PC-3 (cell line): Measurements from ENCODE around the gene ETFA. TPM values are rescaled to one million over a fixed set of nuclear protein-coding genes. Genes with fewer than 3 reads are reported as not detected.

ENCODE experiments used
- ATAC-seq: fragments of 200-7000 bp; cut with Tn5 transposase; 2 replicates; pipeline ENCODE4 v1.9.1; 2020; ENCODE audit warnings: mild to moderate bottlenecking, moderate library complexity
- BruUV-seq: library from RNA; stranded (reverse); fragments of 400-500 nt; replicated peaks from 2 replicates; lab custom pipeline; 2021; lab: Mats Ljungman, UMichigan
- CTCF ChIA-PET: fragments of 300-600 bp; sonication (Branson Sonifier 250); formaldehyde crosslinking; loops from one replicate; lab custom pipeline; 2022; ENCODE audit warnings: antibody characterized with exemption; lab: Charles Lee
- POLR2A ChIA-PET: fragments of 300-600 bp; sonication (Branson Sonifier 250); formaldehyde crosslinking; loops from one replicate; lab custom pipeline; 2022; ENCODE audit warnings: antibody characterized with exemption; ENCODE audit not compliant: unreplicated experiment; lab: Charles Lee
- DNase-seq: peaks from one replicate; pipeline ENCODE4 v3.0.0-alpha.2; 2015
- H2AFZ ChIP-seq: fragments of 300-600 bp; sonication (generic); 2 replicates; pipeline ENCODE4 v1.6.0; 2016; ENCODE audit warnings: antibody characterized with exemption, low read length
- H3F3A ChIP-seq: fragments of 300-600 bp; sonication (generic); one replicate; pipeline ENCODE4 v1.6.0; 2017; ENCODE audit warnings: antibody characterized with exemption, low read length, control low read depth, mild to moderate bottlenecking; ENCODE audit not compliant: unreplicated experiment
- H3K27ac ChIP-seq: fragments of 300-600 bp; sonication (generic); 2 replicates; pipeline ENCODE4 v1.5.1; 2016; ENCODE audit warnings: mild to moderate bottlenecking, low read length
- H3K27me3 ChIP-seq: fragments of 300-600 bp; sonication (generic); 2 replicates; pipeline ENCODE4 v1.6.1; 2016; ENCODE audit warnings: low read length, mixed read lengths
- H3K36me3 ChIP-seq: fragments of 300-600 bp; sonication (generic); 2 replicates; pipeline ENCODE4 v1.6.1; 2016; ENCODE audit warnings: low read depth, mixed run types, low read length, mixed read lengths
- H3K4me1 ChIP-seq: fragments of 300-600 bp; sonication (generic); 2 replicates; pipeline ENCODE4 v1.5.1; 2016; ENCODE audit warnings: low read length; ENCODE audit not compliant: insufficient read depth
- H3K4me2 ChIP-seq: fragments of 300-600 bp; sonication (generic); 2 replicates; pipeline ENCODE4 v1.6.0; 2016; ENCODE audit warnings: low read length
- H3K4me3 ChIP-seq: fragments of 300-600 bp; sonication (generic); 2 replicates; pipeline ENCODE4 v1.5.1; 2016; ENCODE audit warnings: mild to moderate bottlenecking, low read length, mixed read lengths
- H3K79me2 ChIP-seq: fragments of 300-600 bp; sonication (generic); 2 replicates; pipeline ENCODE4 v1.6.1; 2017; ENCODE audit warnings: low read length, mixed read lengths
- H3K9ac ChIP-seq: fragments of 300-600 bp; sonication (generic); 2 replicates; pipeline ENCODE4 v1.6.0; 2016; ENCODE audit warnings: mild to moderate bottlenecking, low read length
- H3K9me2 ChIP-seq: fragments of 300-600 bp; sonication (generic); replicated peaks from 2 replicates; pipeline ENCODE4 v1.6.1; 2016; ENCODE audit warnings: mixed run types, low read length, mixed read lengths
- H3K9me3 ChIP-seq: fragments of 300-600 bp; sonication (generic); 2 replicates; pipeline ENCODE4 v1.6.1; 2016; ENCODE audit warnings: low read length, mixed read lengths
- H4K20me1 ChIP-seq: fragments of 300-600 bp; sonication (generic); 2 replicates; pipeline ENCODE4 v1.6.1; 2016; ENCODE audit warnings: low read length, mixed read lengths
- EZH2 ChIP-seq: fragments of 300-600 bp; sonication (generic); IDR thresholded peaks from one replicate; pipeline ENCODE4 v1.6.1; 2017; ENCODE audit warnings: antibody characterized with exemption, mild to moderate bottlenecking, low read length; ENCODE audit not compliant: unreplicated experiment
- EZH2phosphoT487 ChIP-seq: fragments of 300-600 bp; sonication (generic); IDR thresholded peaks from 2 replicates; pipeline ENCODE4 v1.6.1; 2018; ENCODE audit warnings: mild to moderate bottlenecking, antibody characterized with exemption, low read length, borderline replicate concordance
- intact Hi-C: fragments of 100-400 bp; cut with micrococcal nuclease; formaldehyde crosslinking; loops from 2 replicates; pipeline ENCODE4 v1.9.0; 2023
- total RNA-seq: library from RNA; depleted of rRNA; stranded (reverse); fragments of >200 nt; gene quantifications from 2 replicates; pipeline ENCODE4 v1.2.3, GENCODE V29; 2014
- TF ChIP-seq, protein P1 (sequence below): fragments of 300-600 bp; sonication (generic); conservative IDR thresholded peaks from 2 replicates; pipeline ENCODE4 v1.5.1; 2017; ENCODE audit warnings: antibody characterized with exemption, low read depth, mild to moderate bottlenecking, low read length

Gene ETFA
- total RNA-seq, 1 experiment from 2014 or later, result 160 TPM

DNA sequence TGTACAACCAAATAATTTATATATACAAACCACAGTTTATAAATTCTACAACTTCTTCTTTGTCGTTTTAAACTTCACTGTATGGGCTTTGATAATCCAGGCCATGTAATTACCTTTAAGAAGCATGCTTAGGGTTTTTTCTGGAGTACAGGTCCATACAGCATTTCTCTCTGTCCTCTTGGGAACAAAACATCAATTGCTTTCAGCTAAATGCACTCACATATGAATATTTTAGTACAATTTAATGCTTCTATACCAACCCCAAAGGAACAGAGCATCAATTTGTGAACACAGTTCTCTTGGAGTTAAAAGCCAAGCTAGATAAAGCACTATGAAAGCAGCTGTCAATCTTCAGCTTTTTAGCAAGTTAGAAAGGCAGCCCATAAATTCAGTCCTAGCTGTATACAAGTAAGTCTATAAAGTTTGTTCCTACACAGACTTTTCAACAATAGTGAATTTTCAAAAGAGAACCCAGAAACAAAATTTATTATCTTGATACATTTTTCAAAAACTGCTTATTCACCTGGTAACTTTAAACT lies 66.1 kb downstream of the ETFA start:
- no peaks in the 10 kb centered on the region for H3K27me3 ChIP-seq
- H3K36me3 ChIP-seq, result peaks cover 8% of the 10 kb centered on the region; the same call in 1 of the 2 replicates
- no peak overlapping the region for H3K27ac ChIP-seq
- no peak overlapping the region for H3K4me3 ChIP-seq
- no peak overlapping the region for H3K9ac ChIP-seq
- H4K20me1 ChIP-seq, result no peaks in the 10 kb centered on the region
- no peaks in the 10 kb centered on the region for H3K79me2 ChIP-seq
- no peak overlapping the region for H2AFZ ChIP-seq
- ChIA-PET CTCF (no interaction called here), POLR2A (no interaction called here)
- no peaks in the 10 kb centered on the region for H3K9me2 ChIP-seq
- no peak overlapping the region for H3K4me2 ChIP-seq
- H3K9me3 ChIP-seq, result no peaks in the 10 kb centered on the region
- TF ChIP-seq, protein P1, sequence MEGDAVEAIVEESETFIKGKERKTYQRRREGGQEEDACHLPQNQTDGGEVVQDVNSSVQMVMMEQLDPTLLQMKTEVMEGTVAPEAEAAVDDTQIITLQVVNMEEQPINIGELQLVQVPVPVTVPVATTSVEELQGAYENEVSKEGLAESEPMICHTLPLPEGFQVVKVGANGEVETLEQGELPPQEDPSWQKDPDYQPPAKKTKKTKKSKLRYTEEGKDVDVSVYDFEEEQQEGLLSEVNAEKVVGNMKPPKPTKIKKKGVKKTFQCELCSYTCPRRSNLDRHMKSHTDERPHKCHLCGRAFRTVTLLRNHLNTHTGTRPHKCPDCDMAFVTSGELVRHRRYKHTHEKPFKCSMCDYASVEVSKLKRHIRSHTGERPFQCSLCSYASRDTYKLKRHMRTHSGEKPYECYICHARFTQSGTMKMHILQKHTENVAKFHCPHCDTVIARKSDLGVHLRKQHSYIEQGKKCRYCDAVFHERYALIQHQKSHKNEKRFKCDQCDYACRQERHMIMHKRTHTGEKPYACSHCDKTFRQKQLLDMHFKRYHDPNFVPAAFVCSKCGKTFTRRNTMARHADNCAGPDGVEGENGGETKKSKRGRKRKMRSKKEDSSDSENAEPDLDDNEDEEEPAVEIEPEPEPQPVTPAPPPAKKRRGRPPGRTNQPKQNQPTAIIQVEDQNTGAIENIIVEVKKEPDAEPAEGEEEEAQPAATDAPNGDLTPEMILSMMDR, result no peak
- TF ChIP-seq EZH2phosphoT487, result no peak
- no peak for TF ChIP-seq EZH2
- intact Hi-C loops, result no loop called here
- BruUV-seq, result no TSS peak
- no peaks in the 10 kb centered on the region for H3K4me1 ChIP-seq
- ATAC-seq, result no peak
- no peak for DNase-seq
- no peaks in the 10 kb centered on the region for H3F3A ChIP-seq

DNA sequence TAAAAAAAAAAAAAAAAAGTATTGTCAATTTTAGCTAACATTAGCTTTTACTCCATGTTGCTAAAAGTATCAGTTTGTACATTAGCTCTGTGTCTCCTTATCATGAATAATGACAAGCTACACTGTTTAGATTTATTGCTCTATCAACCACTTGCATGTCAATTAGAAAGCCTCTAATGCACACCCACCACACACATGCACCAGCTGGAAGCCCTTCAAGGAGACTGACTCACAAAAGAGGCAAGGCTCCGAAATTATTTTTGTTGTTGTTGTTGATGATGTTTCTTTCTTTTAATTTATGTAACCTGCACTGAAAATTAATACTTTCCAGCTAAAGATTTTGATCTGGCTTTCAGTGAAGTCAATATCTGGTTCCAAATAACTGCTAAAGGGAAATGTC lies 71.5 kb downstream of the ETFA start:
- ChIA-PET CTCF (interaction anchor here (0.6 kb wide), 1 partner anchor 96 kb away, joined by 4 read pairs; no protein-coding TSS in a partner anchor), POLR2A (interaction anchor here (0.5 kb wide), 1 partner anchor 96 kb away, joined by 3 read pairs; no protein-coding TSS in a partner anchor)
- intact Hi-C loops, result no loop called here
- Histone ChIP-seq H3K36me3 (peaks cover 8% of the 10 kb centered on the region; the same call in 1 of the 2 replicates), H3K27me3 (no peaks in the 10 kb centered on the region), H3K9ac (no peak overlapping the region), H3K9me2 (no peaks in the 10 kb centered on the region), H3K79me2 (no peaks in the 10 kb centered on the region), H4K20me1 (no peaks in the 10 kb centered on the region), H2AFZ (no peak overlapping the region), H3K9me3 (no peaks in the 10 kb centered on the region), H3F3A (no peaks in the 10 kb centered on the region), H3K4me1 (no peaks in the 10 kb centered on the region), H3K4me2 (no peak overlapping the region), H3K27ac (no peak overlapping the region), H3K4me3 (no peak overlapping the region)
- BruUV-seq, result no TSS peak
- DNase-seq, result no peak
- no peak for ATAC-seq
- TF ChIP-seq, protein P1, result no peak
- TF ChIP-seq EZH2phosphoT487 (no peak), EZH2 (no peak)

DNA sequence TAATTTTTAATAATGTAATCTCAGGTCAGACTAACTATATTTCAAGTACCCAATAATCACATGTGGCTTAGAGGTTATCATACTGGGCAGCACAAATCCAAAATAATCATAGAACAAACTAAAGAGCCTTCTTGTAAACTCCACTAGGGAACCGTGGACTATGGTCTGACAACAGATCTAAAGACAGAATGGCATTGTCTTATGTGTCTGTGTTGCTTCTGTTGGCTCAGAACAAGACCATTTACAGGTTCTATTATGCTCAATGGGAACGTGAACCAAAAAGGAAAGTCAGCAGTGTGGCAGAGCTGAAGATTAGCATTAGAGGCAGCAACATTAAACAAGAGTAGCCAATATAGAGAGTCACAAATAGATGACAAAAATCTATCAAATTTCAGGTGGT lies 74.9 kb downstream of the ETFA start:
- Histone ChIP-seq H3K9me2 (no peaks in the 10 kb centered on the region), H3K36me3 (no peaks in the 10 kb centered on the region), H3K4me1 (no peaks in the 10 kb centered on the region), H2AFZ (no peak overlapping the region), H3K4me3 (no peak overlapping the region), H4K20me1 (no peaks in the 10 kb centered on the region), H3K27ac (no peak overlapping the region), H3K79me2 (no peaks in the 10 kb centered on the region), H3K9ac (no peak overlapping the region), H3K27me3 (no peaks in the 10 kb centered on the region), H3K4me2 (no peak overlapping the region), H3K9me3 (no peaks in the 10 kb centered on the region), H3F3A (no peaks in the 10 kb centered on the region)
- no peak for TF ChIP-seq EZH2phosphoT487
- DNase-seq (no peak), ATAC-seq (no peak)
- CTCF ChIA-PET, result no interaction called here
- POLR2A ChIA-PET, result no interaction called here
- intact Hi-C loops, result no loop called here
- no TSS peak for BruUV-seq
